Measurements from ENCODE around the gene DPAGT1.

Gene DPAGT1

DNA sequence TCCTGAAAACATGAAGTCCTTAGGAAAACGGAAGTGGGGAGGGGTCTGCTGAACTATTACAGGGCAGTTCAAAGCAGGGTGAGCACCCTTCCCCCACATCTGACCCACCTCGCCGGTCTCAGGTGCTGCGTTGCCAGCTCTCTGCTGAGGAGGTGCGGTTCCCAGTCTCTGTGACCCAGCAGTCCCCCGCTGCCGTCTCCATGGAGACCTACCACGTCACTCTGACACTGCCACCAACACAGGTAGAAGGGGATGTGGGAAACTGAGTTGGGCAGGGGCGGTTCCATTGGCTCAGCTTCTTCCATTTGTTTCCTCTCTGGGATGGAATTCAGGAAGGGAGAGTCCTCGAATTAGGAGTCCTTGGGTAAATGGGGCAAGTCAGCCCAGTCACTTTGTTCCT, 8.8 kb upstream of the DPAGT1 start:
- TF ChIP-seq, protein P1, sequence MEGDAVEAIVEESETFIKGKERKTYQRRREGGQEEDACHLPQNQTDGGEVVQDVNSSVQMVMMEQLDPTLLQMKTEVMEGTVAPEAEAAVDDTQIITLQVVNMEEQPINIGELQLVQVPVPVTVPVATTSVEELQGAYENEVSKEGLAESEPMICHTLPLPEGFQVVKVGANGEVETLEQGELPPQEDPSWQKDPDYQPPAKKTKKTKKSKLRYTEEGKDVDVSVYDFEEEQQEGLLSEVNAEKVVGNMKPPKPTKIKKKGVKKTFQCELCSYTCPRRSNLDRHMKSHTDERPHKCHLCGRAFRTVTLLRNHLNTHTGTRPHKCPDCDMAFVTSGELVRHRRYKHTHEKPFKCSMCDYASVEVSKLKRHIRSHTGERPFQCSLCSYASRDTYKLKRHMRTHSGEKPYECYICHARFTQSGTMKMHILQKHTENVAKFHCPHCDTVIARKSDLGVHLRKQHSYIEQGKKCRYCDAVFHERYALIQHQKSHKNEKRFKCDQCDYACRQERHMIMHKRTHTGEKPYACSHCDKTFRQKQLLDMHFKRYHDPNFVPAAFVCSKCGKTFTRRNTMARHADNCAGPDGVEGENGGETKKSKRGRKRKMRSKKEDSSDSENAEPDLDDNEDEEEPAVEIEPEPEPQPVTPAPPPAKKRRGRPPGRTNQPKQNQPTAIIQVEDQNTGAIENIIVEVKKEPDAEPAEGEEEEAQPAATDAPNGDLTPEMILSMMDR (IDR thresholded peaks at IDR 0.05; ENCODE audit: low read length, missing control alignments): no peak
- H3K4me3 ChIP-seq (replicated peaks; ENCODE audit: low read depth, low read length): no peak overlapping the region
- DNase-seq (ENCODE audit: low read depth): no peak

DNA sequence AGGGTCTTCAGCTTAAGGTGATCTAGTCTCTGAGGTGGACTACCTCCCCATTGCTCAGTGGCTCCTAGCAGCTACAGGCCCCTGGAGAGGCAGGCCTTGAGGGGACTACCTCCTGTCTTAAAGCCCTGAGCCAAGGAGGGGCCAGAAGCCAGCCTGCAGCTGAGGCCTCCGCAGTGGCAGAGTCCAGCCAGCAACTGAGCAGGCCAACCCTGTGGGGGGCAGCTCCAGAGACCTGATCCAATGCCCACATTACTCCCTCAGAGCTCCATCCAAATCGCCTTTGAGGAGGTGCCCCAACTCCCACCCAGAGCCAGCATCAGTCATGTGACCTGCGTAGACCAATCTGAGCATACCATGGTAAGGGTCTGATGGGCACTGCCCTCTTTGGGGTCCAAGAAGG, 8.2 kb upstream of the DPAGT1 start:
- no peak overlapping the region for H3K4me3 ChIP-seq (replicated peaks; ENCODE audit: low read depth, low read length)
- DNase-seq (ENCODE audit: low read depth): no peak
- TF ChIP-seq, protein P1 (IDR thresholded peaks at IDR 0.05; ENCODE audit: low read length, missing control alignments): no peak

DNA sequence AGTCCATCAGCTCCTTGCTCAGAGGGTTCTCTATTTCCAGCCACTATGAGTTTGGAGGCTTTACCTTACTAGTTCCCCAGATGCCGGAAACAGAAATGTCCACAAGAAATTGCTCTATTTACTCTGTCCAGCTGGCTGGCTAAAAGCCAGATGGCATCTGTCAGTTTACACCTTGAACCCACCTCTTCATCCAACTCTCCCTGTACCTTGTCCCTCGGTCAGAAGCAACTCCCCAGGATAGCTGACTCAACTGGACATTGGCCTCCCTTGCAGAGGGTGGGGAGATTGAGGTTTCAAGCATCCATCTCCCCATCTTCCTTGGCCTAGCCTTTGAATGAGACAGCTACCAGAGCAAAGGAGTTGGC, 7.2 kb upstream of the DPAGT1 start:
- no peak for DNase-seq (ENCODE audit: low read depth)
- H3K4me3 ChIP-seq (replicated peaks; ENCODE audit: low read depth, low read length): peak overlapping the region; percentile 66
- TF ChIP-seq, protein P1 (IDR thresholded peaks at IDR 0.05; ENCODE audit: low read length, missing control alignments): no peak

DNA sequence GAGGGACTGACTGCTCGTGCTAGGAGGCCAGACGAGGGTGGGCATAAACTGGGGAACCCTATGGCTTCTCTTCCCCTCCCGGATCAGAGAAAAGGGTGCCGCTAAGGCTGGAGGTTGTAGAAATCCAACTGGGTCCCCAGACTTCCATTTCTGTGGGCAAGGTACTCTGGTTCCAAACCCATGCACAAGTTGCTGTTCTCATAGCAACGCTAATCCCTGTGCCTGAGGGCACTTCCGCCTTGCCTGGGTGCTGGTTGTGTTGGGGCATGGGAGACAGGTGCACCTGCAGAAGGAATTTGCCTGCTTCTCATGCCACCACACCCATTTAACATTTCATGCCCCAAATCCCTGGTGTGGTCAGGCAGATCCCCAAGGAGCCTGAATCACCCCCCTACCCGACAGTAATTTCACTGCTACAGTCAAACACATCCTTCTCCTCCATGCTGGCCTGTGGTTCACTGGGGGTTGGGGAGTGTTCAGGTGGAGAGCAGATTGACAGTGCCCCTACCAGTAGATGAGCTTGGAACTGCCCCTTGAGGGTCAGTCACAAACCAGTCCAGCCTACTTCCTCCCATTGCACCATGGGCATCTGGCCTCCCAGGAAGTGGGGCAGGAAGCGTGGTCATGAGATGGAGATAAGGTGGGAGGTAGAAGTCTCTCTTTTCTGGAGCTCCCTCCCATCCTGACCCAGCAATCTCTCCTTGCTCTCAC, 6.6 kb upstream of the DPAGT1 start:
- TF ChIP-seq, protein P1 (IDR thresholded peaks at IDR 0.05; ENCODE audit: low read length, missing control alignments): no peak
- peak; percentile 64 for DNase-seq (ENCODE audit: low read depth)
- H3K4me3 ChIP-seq (replicated peaks; ENCODE audit: low read depth, low read length): peak overlapping the region; percentile 66

DNA sequence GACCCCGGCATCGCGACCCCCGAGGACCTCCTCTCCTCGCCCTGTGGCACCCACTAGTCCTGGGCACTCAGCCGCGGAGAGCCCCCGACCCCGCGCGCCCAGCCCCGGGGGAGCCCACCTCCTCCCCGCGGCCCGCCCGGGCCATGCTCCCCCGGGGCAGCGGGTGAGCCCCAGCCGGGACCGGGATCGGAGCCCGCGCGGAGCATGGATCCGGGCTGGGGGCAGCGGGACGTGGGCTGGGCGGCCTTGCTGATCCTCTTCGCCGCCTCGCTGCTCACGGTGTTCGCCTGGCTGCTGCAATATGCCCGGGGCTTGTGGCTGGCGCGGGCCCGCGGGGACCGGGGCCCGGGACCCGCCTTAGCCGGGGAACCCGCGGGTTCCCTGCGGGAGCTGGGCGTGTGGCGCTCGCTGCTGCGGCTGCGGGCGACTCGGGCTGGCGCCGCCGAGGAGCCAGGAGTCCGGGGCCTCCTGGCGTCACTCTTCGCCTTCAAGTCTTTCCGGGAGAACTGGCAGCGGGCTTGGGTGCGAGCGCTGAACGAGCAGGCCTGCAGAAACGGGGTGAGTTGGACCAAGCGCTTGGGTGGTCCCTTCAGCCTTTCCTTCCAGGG, 6.0 kb upstream of the DPAGT1 start:
- H3K4me3 ChIP-seq (replicated peaks; ENCODE audit: low read depth, low read length): peak overlapping the region; percentile 66
- TF ChIP-seq, protein P1 (IDR thresholded peaks at IDR 0.05; ENCODE audit: low read length, missing control alignments): no peak
- DNase-seq (ENCODE audit: low read depth): no peak

DNA sequence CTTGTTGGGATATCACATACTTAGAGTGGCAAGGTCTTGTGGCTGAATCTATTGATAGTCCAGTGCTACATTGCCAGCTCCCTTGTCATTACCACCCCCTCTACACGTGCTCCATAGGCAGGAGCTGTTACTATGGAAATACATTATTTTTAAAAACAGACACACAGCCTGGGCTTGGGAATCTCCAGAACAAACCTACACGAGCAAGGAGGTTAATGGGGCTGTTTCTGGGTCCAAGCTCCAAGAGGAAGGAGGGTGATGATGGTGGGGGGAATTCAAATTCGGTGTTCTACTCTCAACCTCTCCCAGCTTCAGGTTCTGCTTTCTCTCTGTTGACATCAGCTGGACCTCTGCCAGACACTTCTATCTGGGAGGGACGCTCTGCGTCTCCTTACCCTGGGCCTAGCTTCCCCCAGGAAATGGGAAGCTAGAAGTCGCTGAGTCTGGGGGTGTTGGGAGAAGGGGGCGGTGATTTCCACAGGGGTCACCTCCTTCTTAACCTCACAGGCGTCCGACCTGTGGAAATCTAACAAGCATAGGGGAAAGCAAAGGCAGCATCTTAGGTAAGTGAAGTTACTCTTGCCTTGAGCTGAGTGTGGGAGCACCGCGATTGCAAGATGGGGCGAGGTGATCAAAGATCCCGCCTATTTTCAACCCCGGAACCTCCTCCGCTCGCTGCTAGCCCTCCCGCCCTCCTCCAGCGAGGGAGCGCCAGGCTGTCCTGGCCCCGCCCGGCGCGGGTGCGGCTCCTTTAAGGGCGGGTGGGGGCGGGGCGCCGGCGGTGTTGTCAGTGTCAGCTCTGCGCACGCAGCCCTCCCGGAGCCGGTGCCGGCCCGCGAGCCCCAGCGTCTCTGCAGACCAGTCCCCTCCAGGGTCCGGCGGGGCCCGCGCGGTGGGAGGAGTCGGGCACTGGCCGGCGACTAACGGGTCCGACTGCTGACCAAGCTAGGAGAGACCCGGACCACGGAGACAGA, 5.2 kb upstream of the DPAGT1 start, which contains the start of gene C2CD2L:
C2CD2L (plus strand) TSS at position 781 of the 974 bp plus-strand sequence. CDS start 398 bp downstream, outside the sequence.
- DNase-seq (ENCODE audit: low read depth): peak; percentile 91
- peak within 1 kb of the TSS; percentile 66 for H3K4me3 ChIP-seq (replicated peaks; ENCODE audit: low read depth, low read length)
- TF ChIP-seq, protein P1 (IDR thresholded peaks at IDR 0.05; ENCODE audit: low read length, missing control alignments): no peak
